OCI-LY7 (cell line): ENCODE data around the gene SEC23A. TPM values are rescaled to one million over a fixed set of nuclear protein-coding genes. Genes with fewer than 3 reads are reported as not detected.

Source experiments
- BruUV-seq: library from RNA; stranded (reverse); fragments of 400-500 nt; replicated peaks from 2 replicates; lab custom pipeline; 2021; lab: Mats Ljungman, UMichigan
- CTCF ChIA-PET: fragments of 300-600 bp; sonication (Branson Sonifier 250); formaldehyde crosslinking; loops from one replicate; lab custom pipeline; 2022; ENCODE audit warnings: antibody characterized with exemption; ENCODE audit not compliant: unreplicated experiment; lab: Charles Lee
- POLR2A ChIA-PET: fragments of 300-600 bp; sonication (Branson Sonifier 250); formaldehyde crosslinking; loops from one replicate; lab custom pipeline; 2022; ENCODE audit warnings: antibody characterized with exemption; lab: Charles Lee
- DNase-seq: peaks from one replicate; pipeline ENCODE4 v3.0.0-alpha.2; 2015; ENCODE audit warnings: low spot score
- H2AFZ ChIP-seq: fragments of 200-600 bp; sonication (generic), shearing (Covaris generic); 2 replicates; pipeline ENCODE4 v1.6.1; 2014; ENCODE audit warnings: mild to moderate bottlenecking, antibody characterized with exemption, low read length, moderate library complexity
- H3K27ac ChIP-seq: fragments of 200-600 bp; sonication (generic); 2 replicates; pipeline ENCODE4 v1.5.1; 2014; ENCODE audit warnings: mixed run types, low read depth, mild to moderate bottlenecking, moderate library complexity, low read length, inconsistent platforms; ENCODE audit not compliant: poor library complexity, severe bottlenecking
- H3K36me3 ChIP-seq: fragments of 200-600 bp; sonication (generic); 2 replicates; pipeline ENCODE4 v1.6.1; 2014; ENCODE audit warnings: mild to moderate bottlenecking, antibody characterized with exemption, low read length, moderate library complexity, mixed read lengths; ENCODE audit not compliant: insufficient read depth
- H3K4me1 ChIP-seq: fragments of 200-600 bp; sonication (generic); 2 replicates; pipeline ENCODE4 v1.5.1; 2014; ENCODE audit warnings: mild to moderate bottlenecking, low read length; ENCODE audit not compliant: insufficient read depth, poor library complexity, severe bottlenecking
- H3K4me2 ChIP-seq: fragments of 200-600 bp; sonication (generic); 2 replicates; pipeline ENCODE4 v1.6.1; 2014; ENCODE audit warnings: mild to moderate bottlenecking, low read length
- H3K4me3 ChIP-seq: fragments of 200-600 bp; sonication (generic); 2 replicates; pipeline ENCODE4 v1.5.1; 2014; ENCODE audit warnings: mild to moderate bottlenecking, low read depth, low read length; ENCODE audit not compliant: poor library complexity, severe bottlenecking
- H3K79me2 ChIP-seq: fragments of 200-600 bp; sonication (generic); 2 replicates; pipeline ENCODE4 v1.6.1; 2016; ENCODE audit warnings: low read depth, mild to moderate bottlenecking, low read length, moderate library complexity, mixed read lengths; ENCODE audit not compliant: insufficient read depth
- H3K9me2 ChIP-seq: fragments of 200-600 bp; sonication (generic); 2 replicates; pipeline ENCODE4 v1.6.1; 2016; ENCODE audit warnings: mild to moderate bottlenecking, low read length, mixed read lengths; ENCODE audit not compliant: insufficient read depth
- H3K9me3 ChIP-seq: fragments of 200-600 bp; sonication (generic); 2 replicates; pipeline ENCODE4 v1.6.1; 2014; ENCODE audit warnings: mild to moderate bottlenecking, mixed run types, low read length, mixed read lengths
- H4K20me1 ChIP-seq: fragments of 200-600 bp; sonication (generic); 2 replicates; pipeline ENCODE4 v1.6.1; 2014; ENCODE audit warnings: mild to moderate bottlenecking, antibody characterized with exemption, low read length, moderate library complexity, mixed read lengths; ENCODE audit not compliant: insufficient read depth
- EZH2phosphoT487 ChIP-seq: fragments of 200-600 bp; sonication (generic); IDR thresholded peaks from 2 replicates; pipeline ENCODE4 v1.6.1; 2018; ENCODE audit warnings: low read depth, borderline replicate concordance, mild to moderate bottlenecking, mixed run types, antibody characterized with exemption, low read length, moderate library complexity, mixed read lengths
- intact Hi-C: fragments of 100-400 bp; cut with micrococcal nuclease; formaldehyde crosslinking; loops from one replicate; pipeline ENCODE4 v1.10.0; 2022; ENCODE audit not compliant: unreplicated experiment
- total RNA-seq, 2 experiments: library from RNA; depleted of rRNA in 1 of 2; stranded (reverse); fragments of >200 nt in 1 of 2; shearing (Covaris generic) in 1 of 2; gene quantifications; 2 replicates each; pipeline ENCODE4 v1.2.3, GENCODE V29; 2014 to 2022
- TF ChIP-seq, protein P1 (sequence below): fragments of 200-600 bp; sonication (generic); conservative IDR thresholded peaks from 2 replicates; pipeline ENCODE4 v1.5.1; 2014; ENCODE audit warnings: mild to moderate bottlenecking, antibody characterized with exemption, low read length, moderate library complexity, mixed read lengths

Gene SEC23A
- total RNA-seq, 2 experiments from 2014 or later = 47.5 to 55.7 TPM

DNA sequence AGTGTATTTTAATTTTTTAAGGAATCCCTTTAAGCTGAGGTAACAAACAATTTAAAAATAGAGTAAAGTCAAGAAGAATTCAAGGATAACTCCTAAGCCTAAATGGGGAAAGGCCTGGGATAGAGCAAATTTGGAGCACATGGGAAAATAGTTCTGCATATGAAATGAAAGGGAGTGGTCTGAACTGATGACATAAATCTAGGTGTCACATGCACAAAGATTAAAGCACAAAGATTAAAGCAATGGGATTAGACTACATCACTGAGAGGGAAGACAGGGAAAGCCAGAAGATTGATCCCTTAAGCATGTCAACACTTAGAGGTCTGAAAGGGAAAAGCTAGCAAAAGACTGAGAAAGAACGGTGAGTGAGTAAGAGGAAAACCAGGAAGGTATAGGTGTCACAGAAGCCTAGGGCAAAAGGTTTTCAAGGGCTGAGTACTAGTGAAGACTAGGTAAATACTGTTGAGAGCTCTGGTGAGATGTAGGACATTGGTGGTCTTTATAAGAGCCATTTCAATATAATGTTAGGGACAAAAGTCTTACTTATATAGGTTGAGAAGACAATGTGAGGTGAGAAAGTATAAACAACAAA is 59.6 kb downstream of the SEC23A start:
- intact Hi-C loops = no loop called here
- Histone ChIP-seq H3K36me3 (peaks cover 68% of the 10 kb centered on the region), H3K4me3 (no peak overlapping the region), H2AFZ (no peak overlapping the region), H3K9me2 (no peaks in the 10 kb centered on the region), H3K4me1 (peaks cover 5% of the 10 kb centered on the region), H4K20me1 (no peaks in the 10 kb centered on the region), H3K4me2 (no peak overlapping the region), H3K79me2 (no peaks in the 10 kb centered on the region), H3K27ac (no peak overlapping the region), H3K9me3 (no peaks in the 10 kb centered on the region)
- no peak for TF ChIP-seq EZH2phosphoT487
- TF ChIP-seq, protein P1, sequence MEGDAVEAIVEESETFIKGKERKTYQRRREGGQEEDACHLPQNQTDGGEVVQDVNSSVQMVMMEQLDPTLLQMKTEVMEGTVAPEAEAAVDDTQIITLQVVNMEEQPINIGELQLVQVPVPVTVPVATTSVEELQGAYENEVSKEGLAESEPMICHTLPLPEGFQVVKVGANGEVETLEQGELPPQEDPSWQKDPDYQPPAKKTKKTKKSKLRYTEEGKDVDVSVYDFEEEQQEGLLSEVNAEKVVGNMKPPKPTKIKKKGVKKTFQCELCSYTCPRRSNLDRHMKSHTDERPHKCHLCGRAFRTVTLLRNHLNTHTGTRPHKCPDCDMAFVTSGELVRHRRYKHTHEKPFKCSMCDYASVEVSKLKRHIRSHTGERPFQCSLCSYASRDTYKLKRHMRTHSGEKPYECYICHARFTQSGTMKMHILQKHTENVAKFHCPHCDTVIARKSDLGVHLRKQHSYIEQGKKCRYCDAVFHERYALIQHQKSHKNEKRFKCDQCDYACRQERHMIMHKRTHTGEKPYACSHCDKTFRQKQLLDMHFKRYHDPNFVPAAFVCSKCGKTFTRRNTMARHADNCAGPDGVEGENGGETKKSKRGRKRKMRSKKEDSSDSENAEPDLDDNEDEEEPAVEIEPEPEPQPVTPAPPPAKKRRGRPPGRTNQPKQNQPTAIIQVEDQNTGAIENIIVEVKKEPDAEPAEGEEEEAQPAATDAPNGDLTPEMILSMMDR = no peak
- ChIA-PET CTCF (no interaction called here), POLR2A (no interaction called here)
- no peak for DNase-seq
- BruUV-seq = no TSS peak

DNA sequence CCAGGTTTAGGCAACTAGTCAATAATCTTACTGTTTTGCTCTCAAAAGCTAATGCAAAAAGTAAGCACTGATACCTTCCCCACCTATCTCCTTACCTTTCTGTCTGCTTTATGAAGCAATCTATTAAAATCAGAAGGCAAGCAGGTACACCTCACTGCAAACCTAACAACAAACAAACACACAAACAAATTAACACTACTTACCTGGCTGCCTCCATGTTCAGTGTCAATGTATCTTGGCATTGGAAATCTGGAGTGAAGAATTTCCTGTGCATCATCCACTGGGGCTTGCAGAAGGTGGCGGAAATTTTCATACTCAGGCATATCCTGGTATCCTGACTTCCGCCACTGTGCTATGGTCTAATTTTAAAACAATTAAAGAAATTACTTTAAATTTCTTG is 62.5 kb downstream of the SEC23A start:
- no TSS peak for BruUV-seq
- Histone ChIP-seq H3K4me1 (peaks cover 9% of the 10 kb centered on the region), H2AFZ (no peak overlapping the region), H3K79me2 (no peaks in the 10 kb centered on the region), H3K4me3 (no peak overlapping the region), H3K9me2 (no peaks in the 10 kb centered on the region), H3K27ac (no peak overlapping the region), H3K4me2 (no peak overlapping the region), H3K9me3 (no peaks in the 10 kb centered on the region), H3K36me3 (peaks cover 74% of the 10 kb centered on the region), H4K20me1 (no peaks in the 10 kb centered on the region)
- DNase-seq = no peak
- ChIA-PET CTCF (no interaction called here), POLR2A (interaction anchor here (0.6 to 0.7 kb wide), 3 partner anchors 68 to 441 kb away, joined by 4 to 6 read pairs (median 4); no protein-coding TSS in a partner anchor)
- intact Hi-C loops = no loop called here
- TF ChIP-seq, protein P1 = no peak
- TF ChIP-seq EZH2phosphoT487 = no peak

DNA sequence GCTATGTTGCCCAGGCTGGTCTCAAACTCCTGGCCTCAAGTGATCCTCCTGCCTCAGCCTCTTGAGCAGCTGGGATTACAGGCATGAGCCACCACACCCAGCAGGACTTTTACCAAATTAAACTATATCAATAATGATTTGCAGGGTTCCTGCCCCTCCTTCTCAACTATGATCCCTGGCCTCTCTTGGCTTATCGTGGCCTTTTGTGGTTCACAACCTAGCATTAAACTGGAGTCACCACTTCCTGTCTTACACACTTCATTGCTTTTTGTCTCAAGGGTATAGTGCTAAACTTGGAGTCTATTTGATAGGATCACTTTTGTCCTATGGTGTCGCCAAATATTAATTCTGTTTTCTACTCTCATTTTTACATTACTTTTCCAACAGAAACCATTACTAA is 64.5 kb downstream of the SEC23A start:
- peaks cover 62% of the 10 kb centered on the region for H3K36me3 ChIP-seq
- BruUV-seq = no TSS peak
- intact Hi-C loops = no loop called here
- peaks cover 9% of the 10 kb centered on the region for H3K4me1 ChIP-seq
- no peaks in the 10 kb centered on the region for H3K9me2 ChIP-seq
- ChIA-PET CTCF (no interaction called here), POLR2A (interaction anchor here (0.8 kb wide), 1 partner anchor 42 kb away, joined by 3 read pairs; no protein-coding TSS in a partner anchor)
- no peaks in the 10 kb centered on the region for H3K9me3 ChIP-seq
- no peak overlapping the region for H2AFZ ChIP-seq
- TF ChIP-seq EZH2phosphoT487 = no peak
- TF ChIP-seq, protein P1 = no peak
- H3K4me2 ChIP-seq = no peak overlapping the region
- no peak overlapping the region for H3K4me3 ChIP-seq
- H4K20me1 ChIP-seq = no peaks in the 10 kb centered on the region
- no peaks in the 10 kb centered on the region for H3K79me2 ChIP-seq
- no peak overlapping the region for H3K27ac ChIP-seq
- peak; percentile 36 for DNase-seq
